GM12865 (cell line): ENCODE results near the gene EZH2.

Experiments
- DNase-seq: peaks from one replicate; pipeline ENCODE4 v3.0.0; 2010; ENCODE audit warnings: low read depth
- H3K4me3 ChIP-seq: 2 replicates; pipeline ENCODE4 v1.5.1; 2011; ENCODE audit warnings: mild to moderate bottlenecking, low read depth, low read length, control low read depth
- CTCF ChIP-seq: IDR thresholded peaks from 2 replicates; pipeline ENCODE4 v1.5.1; 2011; ENCODE audit warnings: low read length, control low read depth, low read depth, inconsistent platforms; ENCODE audit not compliant: insufficient read depth; ENCODE audit errors: missing control alignments

EZH2 gene

GRCh38 chr7:148819697-148820360, 64.3 kb downstream of the EZH2 start:
- DNase-seq: no peak
- H3K4me3 ChIP-seq: no peak overlapping the region
- TF ChIP-seq CTCF: no peak

- H3K4me3 ChIP-seq: no peak overlapping the region
- TF ChIP-seq CTCF: no peak
- no peak for DNase-seq
These were observed 68.5 kb downstream of the EZH2 start for GRCh38 chr7:148815612-148816011.

- TF ChIP-seq CTCF: no peak
- no peak for DNase-seq
- H3K4me3 ChIP-seq: no peak overlapping the region
These were observed 69.0 kb downstream of the EZH2 start for GRCh38 chr7:148814922-148815559.

- TF ChIP-seq CTCF: no peak
- no peak for DNase-seq
- H3K4me3 ChIP-seq: no peak overlapping the region
These were observed 70.2 kb downstream of the EZH2 start for GRCh38 chr7:148813890-148814289.

GRCh38 chr7:148811892-148812291, 72.2 kb downstream of the EZH2 start:
- no peak for TF ChIP-seq CTCF
- DNase-seq: no peak
- H3K4me3 ChIP-seq: no peak overlapping the region

GRCh38 chr7:148809856-148810255, 74.2 kb downstream of the EZH2 start:
- TF ChIP-seq CTCF: no peak

GRCh38 chr7:148807436-148807835, 76.7 kb downstream of the EZH2 start:
- no peak overlapping the region for H3K4me3 ChIP-seq
- no peak for TF ChIP-seq CTCF
- DNase-seq: no peak

More at GRCh38 chr7:148809856-148810255, 74.2 kb downstream of the EZH2 start:
- DNase-seq: no peak
- H3K4me3 ChIP-seq: no peak overlapping the region
